ENCODE data around the gene SEMA3D. TPM values are rescaled to one million over a fixed set of nuclear protein-coding genes. Genes with fewer than 3 reads are reported as not detected.

SEMA3D gene
- total and polyA plus RNA-seq, 9 of the 15 experiments (the other 6 are each of a cell fraction or from before 2014, with no cell fraction given), result 0.01 to 0.10 (median 0.04) TPM; not detected in 1

DNA sequence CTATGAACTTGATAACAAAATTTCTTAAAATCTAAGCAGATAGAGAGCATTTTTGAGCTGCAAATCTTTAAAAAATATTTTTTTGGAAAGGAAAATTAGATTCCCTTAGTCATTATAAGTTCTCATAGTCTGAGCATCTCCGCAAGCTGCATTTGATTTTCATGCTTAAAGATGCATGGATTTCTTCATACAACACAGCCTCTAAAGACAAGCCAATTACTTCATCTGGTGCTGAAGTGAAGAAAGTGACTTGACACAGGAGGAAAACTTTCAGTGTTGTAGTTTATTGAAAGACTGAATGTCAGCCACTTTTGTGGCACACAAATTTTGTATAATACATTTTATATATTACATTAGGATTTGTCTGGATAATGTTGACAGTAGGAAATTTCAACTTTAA, 22.5 kb downstream of the SEMA3D start (continued):
- no peak for TF ChIP-seq RBBP5 (IDR thresholded peaks at IDR 0.05; ENCODE audit: borderline replicate concordance, insufficient read depth, low read length, poor library complexity, severe bottlenecking)

DNA sequence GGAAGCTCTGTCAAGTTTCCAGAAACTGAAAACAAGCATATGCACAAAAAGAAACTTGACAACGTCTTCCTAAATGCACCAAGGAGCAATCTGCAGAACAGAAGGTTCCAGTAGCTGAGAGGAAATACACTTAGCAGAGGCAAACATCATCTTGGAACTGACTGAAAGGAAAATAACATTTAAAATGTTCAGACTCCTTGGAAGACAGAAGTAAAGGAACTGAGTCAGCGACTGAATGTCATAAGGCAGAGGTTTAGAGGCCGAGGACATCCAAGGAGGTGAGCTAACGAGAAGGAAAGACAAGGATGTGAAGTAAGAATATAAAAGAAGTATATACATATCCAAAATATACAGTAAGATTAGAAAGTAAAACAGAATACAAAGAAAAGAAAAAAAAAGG, 24.1 kb downstream of the SEMA3D start:
- no peaks in the 10 kb centered on the region for H3K9me1 ChIP-seq (ENCODE audit: control insufficient read depth, insufficient read depth, low read length)
- no peak overlapping the region for H3K27ac ChIP-seq (ENCODE audit: extremely low read depth, low read depth, low read length)
- no peaks in the 10 kb centered on the region for H3K9me3 ChIP-seq (replicated peaks; ENCODE audit: control insufficient read depth, insufficient read depth, low read depth, low read length)
- ATAC-seq (no peak), DNase-seq (ENCODE audit: extremely low read depth in 1 of 4, low spot score in 3 of 4) (no peak), FAIRE-seq (no peak)
- CTCF ChIA-PET (ENCODE audit: low intra/inter-chr PET ratio), result no interaction called here
- H3K4me1 ChIP-seq (replicated peaks in 1 of 2; ENCODE audit: control insufficient read depth in 2 of 2, insufficient read depth in 2 of 2, low read length in 2 of 2), result no peaks in the 10 kb centered on the region
- H3K9ac ChIP-seq (ENCODE audit: insufficient read depth in 1 of 2, low read depth in 2 of 2, low read length in 2 of 2), result no peak overlapping the region
- no peaks in the 10 kb centered on the region for H3K79me2 ChIP-seq (ENCODE audit: control insufficient read depth, insufficient read depth, low read length)
- H3K4me3 ChIP-seq, result no peak overlapping the region
- no peaks in the 10 kb centered on the region for H3K27me3 ChIP-seq (ENCODE audit: control insufficient read depth in 2 of 2, insufficient read depth in 2 of 2, low read length in 2 of 2)
- no peaks in the 10 kb centered on the region for H3K36me3 ChIP-seq (ENCODE audit: control insufficient read depth, insufficient read depth, low read length)
- H2AFZ ChIP-seq (ENCODE audit: low read depth, low read length), result no peak overlapping the region
- intact Hi-C loops (cut with micrococcal nuclease), result no loop called here
- 1% methylated on average over 4 of the region's 4 CpGs for WGBS (ENCODE audit: insufficient coverage, low coverage, missing lambda C conversion rate)
- in situ Hi-C loops (cut with MboI), result no loop called here
- POLR2A ChIA-PET, result no interaction called here
- TF ChIP-seq POLR3G (IDR thresholded peaks at IDR 0.05; ENCODE audit: extremely low read depth, insufficient read length, insufficient replicate concordance), result no peak
- TF ChIP-seq, protein P1, sequence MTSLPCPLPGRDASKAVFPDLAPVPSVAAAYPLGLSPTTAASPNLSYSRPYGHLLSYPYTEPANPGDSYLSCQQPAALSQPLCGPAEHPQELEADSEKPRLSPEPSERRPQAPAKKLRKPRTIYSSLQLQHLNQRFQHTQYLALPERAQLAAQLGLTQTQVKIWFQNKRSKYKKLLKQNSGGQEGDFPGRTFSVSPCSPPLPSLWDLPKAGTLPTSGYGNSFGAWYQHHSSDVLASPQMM (CRISPR knock-in tag; IDR thresholded peaks at IDR 0.05), result no peak
- TF ChIP-seq SMAD4 (CRISPR knock-in tag; conservative IDR thresholded peaks at IDR 0.05), result no peak
- TF ChIP-seq CBX8 (IDR thresholded peaks at IDR 0.05; ENCODE audit: borderline replicate concordance, extremely low read depth, low read depth, low read length, poor library complexity, severe bottlenecking), result no peak
- H4K20me1 ChIP-seq (replicated peaks; ENCODE audit: control insufficient read depth, insufficient read depth, low read length), result no peaks in the 10 kb centered on the region
- H3K4me2 ChIP-seq (ENCODE audit: insufficient read depth, low read length), result no peak overlapping the region
- BruUV-seq (replicated peaks), result no TSS peak

Measured in K562 (cell line).